UCSD-AML1 (cell line): ENCODE measurements around the gene OR4C5.
"Not testable (repeated sequence)": the region's sequence is repeated elsewhere in the genome, so short reads cannot be mapped to it uniquely, and the experiment has no call there.

Source experiments
- DNase-seq: peaks from one replicate; lab custom pipeline; 2025; ENCODE audit not compliant: unreplicated experiment; lab: John Stamatoyannopoulos, UW

Gene OR4C5

DNA sequence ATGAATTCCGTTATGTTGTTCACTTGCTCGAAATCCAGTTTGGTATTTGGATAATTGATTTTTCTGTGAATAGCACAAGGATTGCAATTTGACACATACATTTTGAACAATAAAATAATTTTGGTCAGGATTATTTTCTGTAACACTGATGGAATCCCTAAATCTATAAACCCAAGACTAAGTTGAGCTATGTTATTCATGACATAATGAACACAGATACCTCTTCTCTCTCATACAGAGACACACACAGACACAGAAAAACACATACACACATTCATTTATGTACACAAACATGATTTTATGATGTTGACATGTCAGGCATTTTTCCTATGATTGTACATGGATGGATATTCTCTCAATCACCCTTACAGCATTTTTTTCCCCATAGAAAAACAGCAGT lies at the start of gene OR4C5:
Gene OR4C5, minus strand, starts transcription at position 101 of the 400 bp plus-strand sequence. Its CDS starts 0 bp downstream, at position 101.
- DNase-seq: no peak

DNA sequence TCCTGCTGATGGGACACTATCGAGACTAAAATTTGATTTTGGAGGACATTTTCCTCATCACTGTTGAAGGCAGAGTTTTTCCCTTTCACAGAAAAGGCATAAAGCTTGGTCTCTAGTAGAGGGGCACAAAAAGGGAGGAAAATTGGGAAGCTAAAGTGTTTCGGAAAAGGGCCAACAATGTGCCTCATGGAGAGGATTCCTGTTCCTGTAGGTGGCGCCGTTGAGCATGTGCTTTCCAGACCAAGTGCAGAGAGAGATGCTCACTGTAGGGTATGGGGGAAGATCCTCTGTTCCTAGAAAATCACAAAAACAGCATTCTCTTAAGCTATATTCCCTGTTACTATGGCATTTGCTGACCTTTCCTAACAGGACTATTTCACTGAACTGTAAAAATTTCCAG lies 18.4 kb upstream of the OR4C5 start:
- no peak for DNase-seq

DNA sequence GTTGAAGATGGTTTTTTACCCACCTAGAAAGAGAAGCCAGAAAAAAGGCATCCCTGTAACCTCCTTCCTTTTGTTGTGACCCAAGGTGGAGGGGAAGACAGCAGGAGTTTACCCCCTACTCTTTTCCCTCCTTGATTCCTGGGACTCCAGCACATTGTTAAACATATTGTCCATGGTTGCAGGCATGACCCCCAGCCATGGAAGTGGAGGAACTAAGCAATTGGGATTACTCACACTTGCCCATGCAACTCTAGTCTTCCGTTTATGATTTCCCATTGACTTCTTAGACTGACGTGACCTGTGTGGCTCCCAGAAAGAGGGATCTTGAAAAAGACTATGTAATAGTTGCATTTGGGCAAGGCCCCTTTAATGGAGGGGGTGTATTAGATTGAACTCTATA lies 17.9 kb upstream of the OR4C5 start:
- not testable (repeated sequence) for DNase-seq

GRCh38 chr11:48361289-48361688 lies 5.0 kb downstream of the OR4C5 start:
- not testable (repeated sequence) for DNase-seq

DNA sequence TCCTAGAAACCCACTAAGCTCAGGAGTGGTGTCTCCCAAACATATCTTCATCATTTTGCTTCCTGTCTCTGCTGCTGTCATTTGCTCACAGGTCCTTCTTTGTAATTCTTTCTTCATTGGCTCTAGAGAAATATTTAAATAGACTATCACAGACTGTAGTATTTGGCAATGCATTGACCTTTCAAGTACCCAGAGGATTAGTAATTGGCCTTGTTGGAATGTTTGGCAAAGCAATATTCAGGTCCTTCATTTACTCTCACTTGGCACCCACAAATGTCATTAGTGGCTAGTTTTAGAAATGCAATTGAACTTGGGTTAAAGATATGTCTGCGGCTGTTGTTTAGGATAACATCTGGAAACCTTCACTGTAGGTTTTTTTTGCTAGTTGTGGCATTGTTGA lies 11.6 kb downstream of the OR4C5 start:
- no peak for DNase-seq

DNA sequence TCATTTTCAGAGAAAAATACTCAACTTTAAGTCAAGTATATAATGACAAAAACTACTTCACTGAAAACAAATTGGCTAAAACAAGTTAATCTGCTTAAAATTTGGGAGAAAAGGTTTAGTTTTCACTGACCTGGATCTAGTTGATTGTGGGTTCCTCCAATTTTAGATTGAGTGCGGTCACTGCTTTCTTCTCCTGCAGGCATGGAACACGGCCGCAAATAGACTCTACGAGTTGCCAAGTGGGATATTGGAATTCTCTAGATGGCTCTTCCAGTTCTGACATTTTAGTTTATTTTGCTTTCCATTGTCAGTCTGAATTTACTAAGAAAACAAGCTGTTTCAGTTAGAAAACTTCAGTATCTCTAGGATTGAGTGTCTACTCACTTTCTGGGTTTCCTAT lies 12.3 kb downstream of the OR4C5 start:
- DNase-seq: no peak

DNA sequence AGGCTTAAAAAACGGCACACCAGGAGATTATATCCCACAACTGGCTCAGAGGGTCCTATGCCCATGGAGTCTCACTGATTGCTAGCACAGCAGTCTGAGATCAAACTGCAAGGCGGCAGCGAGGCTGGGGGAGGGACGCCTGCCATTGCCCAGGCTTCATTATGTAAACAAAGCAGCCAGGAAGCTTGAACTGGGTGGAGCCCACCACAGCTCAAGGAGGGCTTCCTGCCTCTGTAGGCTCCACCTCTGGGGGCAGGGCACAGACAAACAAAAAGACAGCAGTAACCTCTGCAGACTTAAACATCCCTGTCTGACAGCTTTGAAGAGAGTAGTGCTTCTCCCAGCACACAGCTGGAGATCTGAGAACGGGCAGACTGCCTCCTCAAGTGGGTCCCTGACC lies 20.0 kb downstream of the OR4C5 start:
- not testable (repeated sequence) for DNase-seq

- DNase-seq: not testable (repeated sequence)
Measured at GRCh38 chr11:48342505-48342904, 23.8 kb downstream of the OR4C5 start.

DNA sequence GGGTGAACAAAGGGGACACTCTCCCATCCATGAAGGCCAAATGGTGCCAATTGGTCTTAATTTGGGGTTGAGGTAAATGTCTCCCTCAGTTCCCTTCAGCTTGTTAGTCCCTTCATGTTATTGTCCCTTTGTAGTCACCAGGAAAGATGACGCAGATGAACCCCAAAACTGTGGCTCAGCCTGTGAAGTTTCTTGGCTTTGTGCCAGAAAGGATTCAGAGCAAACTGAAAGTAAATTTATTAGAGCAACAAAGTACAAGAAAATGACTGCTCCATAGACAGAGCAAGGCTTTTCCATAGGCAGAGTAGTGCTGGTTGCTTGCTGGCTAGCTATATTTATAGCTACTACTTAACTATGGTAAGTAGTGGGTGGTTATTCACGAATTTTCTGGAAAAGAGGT lies 24.8 kb downstream of the OR4C5 start:
- DNase-seq: no peak

GRCh38 chr11:48324620-48325019 lies 41.6 kb downstream of the OR4C5 start, which contains the start of gene OR4C3:
Gene OR4C3, plus strand, starts transcription at chr11:48324920. Its CDS starts 102 bp downstream, at chr11:48325022.
- not testable (repeated sequence) for DNase-seq

GRCh38 chr11:48319813-48320212 lies 46.5 kb downstream of the OR4C5 start:
- DNase-seq: not testable (repeated sequence)
